Stimulated activated naive CD4-positive, alpha-beta T cell (primary cell): Measurements from ENCODE around the gene CTNNA2.

Source experiments
- DNase-seq, 6 experiments: peaks; one replicate each; lab custom pipeline; 2025; lab: John Stamatoyannopoulos, UW

CTNNA2 gene

GRCh38 chr2:80280598-80280997 is 767.7 kb downstream of the CTNNA2 start:
- no peak for DNase-seq

- no peak for DNase-seq
These were observed 768.2 kb downstream of the CTNNA2 start for GRCh38 chr2:80281049-80281448.

- no peak for DNase-seq
These were observed 775.7 kb downstream of the CTNNA2 start for GRCh38 chr2:80288576-80288975.

- DNase-seq, result no peak
These were observed 778.8 kb downstream of the CTNNA2 start for GRCh38 chr2:80291656-80292055.

GRCh38 chr2:80292474-80292873 is 779.6 kb downstream of the CTNNA2 start:
- DNase-seq, result no peak

- DNase-seq, result no peak
These were observed 780.2 kb downstream of the CTNNA2 start for GRCh38 chr2:80293039-80293438.

- DNase-seq, result no peak
These were observed 786.1 kb downstream of the CTNNA2 start for GRCh38 chr2:80298954-80299353.

- DNase-seq, result no peak
These were observed 786.8 kb downstream of the CTNNA2 start for GRCh38 chr2:80299661-80300060.

- DNase-seq, result no peak
These were observed 787.5 kb downstream of the CTNNA2 start for GRCh38 chr2:80300346-80300745.

GRCh38 chr2:80300954-80301353 is 788.1 kb downstream of the CTNNA2 start:
- DNase-seq, result no peak

- DNase-seq, result no peak
These were observed 789.1 kb downstream of the CTNNA2 start for GRCh38 chr2:80302001-80302313.

GRCh38 chr2:80302314-80303005 is 789.6 kb downstream of the CTNNA2 start:
- DNase-seq, result no peak

GRCh38 chr2:80303006-80303908 is 790.4 kb downstream of the CTNNA2 start:
- no peak for DNase-seq

- DNase-seq, result no peak
These were observed 791.3 kb downstream of the CTNNA2 start, which contains the start of gene LRRTM1 for GRCh38 chr2:80303909-80304837. Gene LRRTM1, minus strand, starts transcription at chr2:80304752. Its CDS starts 933 bp downstream, at chr2:80303819.

- DNase-seq, result no peak
These were observed 798.5 kb downstream of the CTNNA2 start for GRCh38 chr2:80311304-80311703.

- no peak for DNase-seq
These were observed 799.5 kb downstream of the CTNNA2 start for GRCh38 chr2:80312282-80312839.

GRCh38 chr2:80322311-80322920 is 809.6 kb downstream of the CTNNA2 start:
- no peak for DNase-seq

- DNase-seq, result no peak
These were observed 810.1 kb downstream of the CTNNA2 start for GRCh38 chr2:80322958-80323357.

GRCh38 chr2:80323610-80324009 is 810.8 kb downstream of the CTNNA2 start:
- DNase-seq, result no peak

GRCh38 chr2:80324525-80324924 is 811.7 kb downstream of the CTNNA2 start:
- DNase-seq, result no peak

GRCh38 chr2:80326214-80326613 is 813.4 kb downstream of the CTNNA2 start:
- DNase-seq, result no peak
